Activated T-helper 1 cell treated with anti-CD3 and anti-CD28 coated beads, Interleukin-12 subunit alpha, Interleukin-12 subunit beta, Interleukin-2, Interleukin-4 antibody, amounts not matched to agents 30 ng/mL and 10 ng/mL and 1 ng/mL, durations not matched to agents 14 hours and 24 hours and 36 hours (primary cell): ENCODE results near the gene CUBN. TPM values are rescaled to one million over a fixed set of nuclear protein-coding genes. Genes with fewer than 3 reads are reported as not detected.
"Not testable (repeated sequence)": the region's sequence is repeated elsewhere in the genome, so short reads cannot be mapped to it uniquely, and the experiment has no call there.

Experiments
- DNase-seq: peaks from one replicate; pipeline ENCODE4 v3.0.0; 2021; ENCODE audit warnings: low spot score
- H3K27ac Mint-ChIP-seq: one replicate; pipeline ENCODE4 v1.8.0; 2021; ENCODE audit warnings: mild to moderate bottlenecking, mixed read lengths
- H3K27me3 Mint-ChIP-seq: one replicate; pipeline ENCODE4 v1.8.0; 2022; ENCODE audit warnings: mild to moderate bottlenecking, moderate library complexity, mixed read lengths; ENCODE audit not compliant: insufficient read depth
- H3K36me3 Mint-ChIP-seq: one replicate; pipeline ENCODE4 v1.8.0; 2021; ENCODE audit warnings: low read depth, mixed read lengths
- H3K4me1 Mint-ChIP-seq: one replicate; pipeline ENCODE4 v1.8.0; 2021; ENCODE audit warnings: low read depth, mixed read lengths
- H3K4me3 Mint-ChIP-seq: one replicate; pipeline ENCODE4 v1.8.0; 2021; ENCODE audit warnings: mild to moderate bottlenecking, moderate library complexity, mixed read lengths
- H3K9me3 Mint-ChIP-seq: one replicate; pipeline ENCODE4 v1.8.0; 2021; ENCODE audit warnings: mixed read lengths
- intact Hi-C: fragments of 100-400 bp; cut with micrococcal nuclease; formaldehyde crosslinking; loops from one replicate; pipeline ENCODE4 v1.15.1; 2024
- total RNA-seq: library from RNA; stranded (reverse); gene quantifications from 2 replicates; pipeline ENCODE4 v1.2.3, GENCODE V29; 2022

CUBN gene
- total RNA-seq, 1 donor from 2014 or later = 0.21 TPM

- H3K9me3 Mint-ChIP-seq = no peaks in the 10 kb centered on the region
- peaks cover 16% of the 10 kb centered on the region for H3K27me3 Mint-ChIP-seq
- intact Hi-C loops = no loop called here
- H3K4me3 Mint-ChIP-seq = no peak overlapping the region
- no peaks in the 10 kb centered on the region for H3K4me1 Mint-ChIP-seq
- peaks cover 2% of the 10 kb centered on the region for H3K36me3 Mint-ChIP-seq
- no peak for DNase-seq
- no peak overlapping the region for H3K27ac Mint-ChIP-seq
These were observed 5.2 kb upstream of the CUBN start for GRCh38 chr10:17134737-17135260.

GRCh38 chr10:17134282-17134681, 4.7 kb upstream of the CUBN start:
- peaks cover 2% of the 10 kb centered on the region for H3K36me3 Mint-ChIP-seq
- peaks cover 18% of the 10 kb centered on the region for H3K27me3 Mint-ChIP-seq
- H3K4me3 Mint-ChIP-seq = no peak overlapping the region
- H3K4me1 Mint-ChIP-seq = no peaks in the 10 kb centered on the region
- H3K9me3 Mint-ChIP-seq = no peaks in the 10 kb centered on the region
- no peak for DNase-seq
- H3K27ac Mint-ChIP-seq = no peak overlapping the region
- intact Hi-C loops = no loop called here

GRCh38 chr10:17128261-17128660, 1.4 kb downstream of the CUBN start:
- H3K27me3 Mint-ChIP-seq = peaks cover 10% of the 10 kb centered on the region
- no peak overlapping the region for H3K4me3 Mint-ChIP-seq
- no peaks in the 10 kb centered on the region for H3K9me3 Mint-ChIP-seq
- no peak overlapping the region for H3K27ac Mint-ChIP-seq
- no peaks in the 10 kb centered on the region for H3K4me1 Mint-ChIP-seq
- DNase-seq = no peak
- peaks cover 2% of the 10 kb centered on the region for H3K36me3 Mint-ChIP-seq
- intact Hi-C loops = no loop called here

GRCh38 chr10:17126327-17126726, 3.3 kb downstream of the CUBN start:
- intact Hi-C loops = no loop called here
- Mint-ChIP-seq H3K27me3 (peaks cover 6% of the 10 kb centered on the region), H3K4me1 (no peaks in the 10 kb centered on the region), H3K27ac (no peak overlapping the region), H3K4me3 (no peak overlapping the region), H3K9me3 (no peaks in the 10 kb centered on the region), H3K36me3 (no peaks in the 10 kb centered on the region)
- DNase-seq = no peak

- H3K9me3 Mint-ChIP-seq = no peaks in the 10 kb centered on the region
- no peaks in the 10 kb centered on the region for H3K36me3 Mint-ChIP-seq
- no peak overlapping the region for H3K27ac Mint-ChIP-seq
- peaks cover 9% of the 10 kb centered on the region for H3K27me3 Mint-ChIP-seq
- intact Hi-C loops = no loop called here
- no peak overlapping the region for H3K4me3 Mint-ChIP-seq
- H3K4me1 Mint-ChIP-seq = no peaks in the 10 kb centered on the region
- no peak for DNase-seq
These were observed 4.3 kb downstream of the CUBN start for GRCh38 chr10:17125206-17125893.

GRCh38 chr10:17123961-17124360, 5.7 kb downstream of the CUBN start:
- Mint-ChIP-seq H3K9me3 (no peaks in the 10 kb centered on the region), H3K27ac (no peak overlapping the region), H3K36me3 (no peaks in the 10 kb centered on the region), H3K27me3 (peaks cover 7% of the 10 kb centered on the region), H3K4me3 (no peak overlapping the region), H3K4me1 (no peaks in the 10 kb centered on the region)
- no peak for DNase-seq
- intact Hi-C loops = no loop called here

- Mint-ChIP-seq H3K9me3 (no peaks in the 10 kb centered on the region), H3K4me3 (no peak overlapping the region), H3K27ac (no peak overlapping the region), H3K36me3 (no peaks in the 10 kb centered on the region), H3K27me3 (peaks cover 7% of the 10 kb centered on the region), H3K4me1 (no peaks in the 10 kb centered on the region)
- DNase-seq = no peak
- intact Hi-C loops = no loop called here
These were observed 6.6 kb downstream of the CUBN start for GRCh38 chr10:17122726-17123661.

- Mint-ChIP-seq H3K4me1 (no peaks in the 10 kb centered on the region), H3K36me3 (no peaks in the 10 kb centered on the region), H3K27me3 (peaks cover 7% of the 10 kb centered on the region), H3K4me3 (no peak overlapping the region), H3K27ac (no peak overlapping the region), H3K9me3 (no peaks in the 10 kb centered on the region)
- no peak for DNase-seq
- intact Hi-C loops = no loop called here
These were observed 7.6 kb downstream of the CUBN start for GRCh38 chr10:17122052-17122451.

- DNase-seq = no peak
- H3K36me3 Mint-ChIP-seq = no peaks in the 10 kb centered on the region
- peaks cover under 1% of the 10 kb centered on the region for H3K4me1 Mint-ChIP-seq
- intact Hi-C loops = no loop called here
- H3K4me3 Mint-ChIP-seq = no peak overlapping the region
- no peak overlapping the region for H3K27ac Mint-ChIP-seq
- H3K27me3 Mint-ChIP-seq = peaks cover 7% of the 10 kb centered on the region
- no peaks in the 10 kb centered on the region for H3K9me3 Mint-ChIP-seq
These were observed 8.9 kb downstream of the CUBN start for GRCh38 chr10:17120694-17121093.

GRCh38 chr10:17119845-17120244, 9.8 kb downstream of the CUBN start:
- DNase-seq = no peak
- H3K4me1 Mint-ChIP-seq = peaks cover 7% of the 10 kb centered on the region
- H3K27me3 Mint-ChIP-seq = peaks cover 7% of the 10 kb centered on the region
- no peaks in the 10 kb centered on the region for H3K36me3 Mint-ChIP-seq
- no peak overlapping the region for H3K27ac Mint-ChIP-seq
- intact Hi-C loops = no loop called here
- H3K4me3 Mint-ChIP-seq = no peak overlapping the region
- no peaks in the 10 kb centered on the region for H3K9me3 Mint-ChIP-seq

- H3K4me1 Mint-ChIP-seq = peaks cover 7% of the 10 kb centered on the region
- intact Hi-C loops = no loop called here
- H3K9me3 Mint-ChIP-seq = no peaks in the 10 kb centered on the region
- H3K27ac Mint-ChIP-seq = no peak overlapping the region
- no peak overlapping the region for H3K4me3 Mint-ChIP-seq
- DNase-seq = no peak
- peaks cover 3% of the 10 kb centered on the region for H3K27me3 Mint-ChIP-seq
- no peaks in the 10 kb centered on the region for H3K36me3 Mint-ChIP-seq
These were observed 13.4 kb downstream of the CUBN start for GRCh38 chr10:17116193-17116592.

GRCh38 chr10:17115683-17116082, 13.9 kb downstream of the CUBN start:
- no peaks in the 10 kb centered on the region for H3K36me3 Mint-ChIP-seq
- H3K27me3 Mint-ChIP-seq = peaks cover 2% of the 10 kb centered on the region
- no peak overlapping the region for H3K4me3 Mint-ChIP-seq
- no peak for DNase-seq
- peaks cover 7% of the 10 kb centered on the region for H3K4me1 Mint-ChIP-seq
- no peak overlapping the region for H3K27ac Mint-ChIP-seq
- intact Hi-C loops = no loop called here
- H3K9me3 Mint-ChIP-seq = no peaks in the 10 kb centered on the region

GRCh38 chr10:17114878-17115444, 14.7 kb downstream of the CUBN start:
- H3K9me3 Mint-ChIP-seq, H3K4me3 Mint-ChIP-seq, H3K27ac Mint-ChIP-seq, DNase-seq, H3K4me1 Mint-ChIP-seq, H3K27me3 Mint-ChIP-seq, intact Hi-C loops, H3K36me3 Mint-ChIP-seq: not testable (repeated sequence)
